ENCODE measurements around the gene FBXL4. TPM values are rescaled to one million over a fixed set of nuclear protein-coding genes. Genes with fewer than 3 reads are reported as not detected.

FBXL4 gene
- total and polyA plus RNA-seq, 10 of the 15 experiments (the other 5 are each of a cell fraction or from before 2014, with no cell fraction given) = 2.9 to 16.9 (median 7.2) TPM

DNA sequence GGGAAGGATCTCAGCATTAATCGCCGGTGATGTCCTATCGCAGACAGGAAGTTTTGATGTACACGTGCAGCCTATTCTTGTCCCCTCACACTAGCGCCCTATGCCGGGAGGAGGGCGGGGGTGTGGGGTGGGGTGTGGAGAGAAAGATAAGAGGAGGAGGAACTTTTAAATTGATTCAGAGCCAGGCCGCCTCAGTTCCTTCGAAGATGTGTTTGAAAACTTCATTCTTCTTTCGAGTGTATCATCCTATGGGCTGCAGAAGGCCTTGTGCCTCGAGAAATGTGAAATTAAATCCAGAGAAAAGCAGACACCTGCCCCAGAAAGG is 115.8 kb downstream of the FBXL4 start (continued):
- TF ChIP-seq HDGF (IDR thresholded peaks at IDR 0.05) = no peak
- TF ChIP-seq CREB1 (IDR thresholded peaks at IDR 0.05; ENCODE audit: low read depth) = no peak
- no peak for TF ChIP-seq YBX1 (IDR thresholded peaks at IDR 0.05)
- no peak for TF ChIP-seq BRCA1 (IDR thresholded peaks at IDR 0.05; ENCODE audit: low read depth, low read length)
- TF ChIP-seq LARP7 (IDR thresholded peaks at IDR 0.05) = no peak
- TF ChIP-seq SPI1 (IDR thresholded peaks at IDR 0.05; ENCODE audit: borderline replicate concordance, insufficient read depth, low read depth, low read length) = no peak
- TF ChIP-seq, protein P1, sequence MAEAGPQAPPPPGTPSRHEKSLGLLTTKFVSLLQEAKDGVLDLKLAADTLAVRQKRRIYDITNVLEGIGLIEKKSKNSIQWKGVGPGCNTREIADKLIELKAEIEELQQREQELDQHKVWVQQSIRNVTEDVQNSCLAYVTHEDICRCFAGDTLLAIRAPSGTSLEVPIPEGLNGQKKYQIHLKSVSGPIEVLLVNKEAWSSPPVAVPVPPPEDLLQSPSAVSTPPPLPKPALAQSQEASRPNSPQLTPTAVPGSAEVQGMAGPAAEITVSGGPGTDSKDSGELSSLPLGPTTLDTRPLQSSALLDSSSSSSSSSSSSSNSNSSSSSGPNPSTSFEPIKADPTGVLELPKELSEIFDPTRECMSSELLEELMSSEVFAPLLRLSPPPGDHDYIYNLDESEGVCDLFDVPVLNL (IDR thresholded peaks at IDR 0.05; ENCODE audit: low read depth, low read length) = no peak
- no peak for TF ChIP-seq EP300 (IDR thresholded peaks at IDR 0.05; ENCODE audit: borderline replicate concordance in 1 of 2, control insufficient read depth in 1 of 2, low read depth in 2 of 2, low read length in 2 of 2)

DNA sequence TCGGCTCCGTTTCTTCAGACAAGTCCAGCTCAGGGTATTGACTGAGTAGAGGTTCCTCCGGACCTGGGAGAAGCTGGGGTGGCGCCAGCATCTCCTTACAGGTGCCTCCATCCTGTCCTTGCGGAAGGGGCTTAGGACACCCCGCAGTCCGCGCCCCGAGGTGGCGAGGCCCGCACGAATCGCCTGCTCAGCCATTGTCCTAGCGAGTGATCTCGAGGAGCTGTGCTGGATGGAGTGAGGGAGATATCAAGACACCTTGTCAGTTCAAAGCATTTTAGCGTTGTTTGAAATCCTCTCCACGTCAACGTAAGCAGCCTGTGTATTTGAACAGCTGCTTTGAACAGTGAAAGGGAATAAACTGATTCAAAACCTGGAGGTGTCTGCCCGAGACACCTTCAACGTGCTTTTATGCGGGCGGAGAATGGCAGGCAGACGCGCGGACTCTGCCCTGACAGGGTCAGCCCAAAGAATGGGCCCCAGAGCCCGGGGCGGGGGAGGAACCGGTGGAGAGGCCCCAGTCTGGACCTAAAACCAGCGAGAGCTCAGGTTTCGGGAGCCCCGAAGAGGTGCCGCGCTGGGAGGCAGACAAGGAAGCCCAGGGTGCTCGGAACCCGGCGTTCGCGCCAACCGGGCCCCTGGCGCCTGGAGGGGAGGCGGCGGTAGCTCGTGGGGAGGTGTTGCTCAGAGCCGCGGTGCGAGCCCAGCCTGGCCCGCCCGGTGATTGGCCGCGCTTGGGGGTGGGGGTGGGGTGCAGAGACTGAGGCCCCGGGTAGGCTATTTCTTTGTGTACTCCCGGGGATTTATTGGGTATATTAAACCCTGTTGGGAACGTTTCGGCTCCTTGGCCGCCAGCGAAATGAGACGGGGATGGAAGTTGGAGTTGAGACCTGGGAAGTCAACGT is 116.4 kb downstream of the FBXL4 start:
- in situ Hi-C loops (cut with MboI) = no loop called here
- DNase-seq (ENCODE audit: low read depth, low spot score) (no peak), FAIRE-seq (no peak), ATAC-seq (no peak)
- H3K9ac ChIP-seq (ENCODE audit: control insufficient read depth, insufficient read depth, low read length) = no peak overlapping the region
- H3K27me3 ChIP-seq (replicated peaks in 1 of 2; ENCODE audit: control insufficient read depth in 2 of 2, insufficient read depth in 2 of 2, low read length in 1 of 2) = peaks cover 21 to 47% of the 10 kb centered on the region in 2 experiments
- H3K4me1 ChIP-seq (ENCODE audit: control insufficient read depth, insufficient read depth, low read length) = no peaks in the 10 kb centered on the region
- RAD21 ChIA-PET (ENCODE audit: unreplicated experiment) = no interaction called here
- CTCF ChIA-PET = no interaction called here
- H3K4me2 ChIP-seq (ENCODE audit: control insufficient read depth, insufficient read depth) = no peak overlapping the region
- BruUV-seq (replicated peaks) = no TSS peak
- no peaks in the 10 kb centered on the region for H3K36me3 ChIP-seq (ENCODE audit: control insufficient read depth in 2 of 2, insufficient read depth in 2 of 2, low read length in 1 of 2)
- WGBS (ENCODE audit: insufficient coverage, insufficient replicate concordance, low lambda C conversion rate, missing lambda C conversion rate) = 41% methylated on average over 55 of the region's 58 CpGs
- intact Hi-C loops (cut with micrococcal nuclease; ENCODE audit: unreplicated experiment) = no loop called here
- SMC1A ChIA-PET (ENCODE audit: uncharacterized antibody, unreplicated experiment) = interaction anchor here (1.2 kb wide), 1 partner anchor 55 kb away, joined by 3 read pairs; no protein-coding TSS in a partner anchor
- H3K79me2 ChIP-seq (ENCODE audit: control insufficient read depth, insufficient read depth, low read length) = no peaks in the 10 kb centered on the region
- TF ChIP-seq POLR2AphosphoS2 (IDR thresholded peaks at IDR 0.05; ENCODE audit: low read depth, low read length) = no peak
- no peak for TF ChIP-seq MYB (IDR thresholded peaks at IDR 0.05; ENCODE audit: borderline replicate concordance, low read depth, low read length)
- TF ChIP-seq NR2C1 (IDR thresholded peaks at IDR 0.05) = no peak
- H4K20me1 ChIP-seq (ENCODE audit: control insufficient read depth, insufficient read depth) = no peaks in the 10 kb centered on the region
- H3K4me3 ChIP-seq = no peak overlapping the region
- POLR2A ChIA-PET = no interaction called here
- no peak overlapping the region for H3K27ac ChIP-seq (ENCODE audit: control insufficient read depth, insufficient read depth)
- H3K9me3 ChIP-seq (replicated peaks; ENCODE audit: control insufficient read depth, insufficient read depth, low read length) = no peaks in the 10 kb centered on the region; the same call in 2 of the 3 replicates
- no peak overlapping the region for H2AFZ ChIP-seq (ENCODE audit: control insufficient read depth, low read depth, low read length)
